ENCODE results near the gene SLC17A9.

GRCh38 chr20:62946918-62947317, 5.6 kb upstream of the SLC17A9 start:
- TF ChIP-seq POLR2AphosphoS5 (IDR thresholded peaks at IDR 0.05; ENCODE audit: borderline replicate concordance, low read depth, low read length) (no peak), FOXP2 (optimal IDR thresholded peaks at IDR 0.05; ENCODE audit: control extremely low read depth, extremely low read length, insufficient read depth) (no peak)

Data from SK-N-MC (cell line).